Measurements from ENCODE around the gene RPL11. TPM values are rescaled to one million over a fixed set of nuclear protein-coding genes. Genes with fewer than 3 reads are reported as not detected.

Gene RPL11
- total RNA-seq, 4 donors from 2014 or later = 864 to 1,286 (median 1,238) TPM

- TF ChIP-seq POLR2AphosphoS5 (IDR thresholded peaks at IDR 0.05) (no peak), CTCF (IDR thresholded peaks at IDR 0.05) (peak; percentile 34 to 80)
- H3K36me3 ChIP-seq = no peaks in the 10 kb centered on the region
- DNase-seq (ENCODE audit: low spot score in 2 of 2) = peak in 1 of 2 donors; percentile 73
- no peaks in the 10 kb centered on the region for H3K9me3 ChIP-seq
- peaks cover 4% of the 10 kb centered on the region for H3K4me1 ChIP-seq
- H3K4me3 ChIP-seq = no peak overlapping the region
- H3K27ac ChIP-seq = no peak overlapping the region
- 37% methylated on average over 7 of the region's 7 CpGs for WGBS
- H3K27me3 ChIP-seq = no peaks in the 10 kb centered on the region
These were observed 33.8 kb upstream of the RPL11 start for GRCh38 chr1:23657659-23658275.

- TF ChIP-seq POLR2AphosphoS5 (IDR thresholded peaks at IDR 0.05) (no peak), EP300 (IDR thresholded peaks at IDR 0.05) (no peak), CTCF (IDR thresholded peaks at IDR 0.05) (no peak), POLR2A (IDR thresholded peaks at IDR 0.05) (no peak)
- Histone ChIP-seq H3K4me3 (no peak overlapping the region), H3K27ac (no peak overlapping the region), H3K9me3 (no peaks in the 10 kb centered on the region), H3K4me1 (peaks cover 4% of the 10 kb centered on the region), H3K36me3 (no peaks in the 10 kb centered on the region), H3K27me3 (no peaks in the 10 kb centered on the region)
- DNase-seq (ENCODE audit: low spot score in 2 of 2) = no peak
- WGBS = 78% methylated on average over 9 of the region's 9 CpGs
These were observed 30.9 kb upstream of the RPL11 start for GRCh38 chr1:23660671-23661070.

GRCh38 chr1:23661887-23662286 is 29.7 kb upstream of the RPL11 start:
- H3K4me3 ChIP-seq = no peak overlapping the region
- WGBS = 57% methylated on average over 4 of the region's 4 CpGs
- H3K27me3 ChIP-seq = no peaks in the 10 kb centered on the region
- no peaks in the 10 kb centered on the region for H3K9me3 ChIP-seq
- no peak for DNase-seq (ENCODE audit: low spot score in 2 of 2)
- no peaks in the 10 kb centered on the region for H3K36me3 ChIP-seq
- no peak overlapping the region for H3K27ac ChIP-seq
- peaks cover 4% of the 10 kb centered on the region for H3K4me1 ChIP-seq
- TF ChIP-seq EP300 (IDR thresholded peaks at IDR 0.05) (no peak), CTCF (IDR thresholded peaks at IDR 0.05) (no peak), POLR2A (IDR thresholded peaks at IDR 0.05) (no peak), POLR2AphosphoS5 (IDR thresholded peaks at IDR 0.05) (no peak)

- Histone ChIP-seq H3K36me3 (no peaks in the 10 kb centered on the region), H3K27me3 (no peaks in the 10 kb centered on the region), H3K9me3 (no peaks in the 10 kb centered on the region), H3K4me1 (peaks cover 4% of the 10 kb centered on the region), H3K4me3 (no peak overlapping the region), H3K27ac (no peak overlapping the region)
- TF ChIP-seq CTCF (IDR thresholded peaks at IDR 0.05) (no peak), POLR2AphosphoS5 (IDR thresholded peaks at IDR 0.05) (no peak), POLR2A (IDR thresholded peaks at IDR 0.05) (no peak), EP300 (IDR thresholded peaks at IDR 0.05) (no peak)
- no peak for DNase-seq (ENCODE audit: low spot score in 2 of 2)
- WGBS = 76% methylated on average over 11 of the region's 11 CpGs
These were observed 26.5 kb upstream of the RPL11 start for GRCh38 chr1:23664837-23665795.

GRCh38 chr1:23667411-23667810 is 24.2 kb upstream of the RPL11 start:
- Histone ChIP-seq H3K4me3 (no peak overlapping the region), H3K4me1 (no peaks in the 10 kb centered on the region), H3K27me3 (no peaks in the 10 kb centered on the region), H3K36me3 (no peaks in the 10 kb centered on the region), H3K9me3 (no peaks in the 10 kb centered on the region), H3K27ac (no peak overlapping the region)
- 59% methylated on average over 4 of the region's 4 CpGs for WGBS
- no peak for TF ChIP-seq POLR2A (IDR thresholded peaks at IDR 0.05)
- TF ChIP-seq CTCF (IDR thresholded peaks at IDR 0.05) = no peak
- TF ChIP-seq EP300 (IDR thresholded peaks at IDR 0.05) = no peak
- TF ChIP-seq POLR2AphosphoS5 (IDR thresholded peaks at IDR 0.05) = no peak
- no peak for DNase-seq (ENCODE audit: low spot score in 2 of 2)

Data from suprapubic skin (tissue), 4 donors.